GM18517 (cell line): ENCODE results near the gene WDR89.
"Not testable (repeated sequence)": the region's sequence is repeated elsewhere in the genome, so short reads cannot be mapped to it uniquely, and the experiment has no call there.

ENCODE experiments used
- ATAC-seq: cut with Tn5 transposase; IDR thresholded peaks from one replicate; pipeline ENCODE4 v1.9.1; 2021; ENCODE audit warnings: mild to moderate bottlenecking, moderate library complexity; ENCODE audit not compliant: unreplicated experiment

The WDR89 gene, protein sequence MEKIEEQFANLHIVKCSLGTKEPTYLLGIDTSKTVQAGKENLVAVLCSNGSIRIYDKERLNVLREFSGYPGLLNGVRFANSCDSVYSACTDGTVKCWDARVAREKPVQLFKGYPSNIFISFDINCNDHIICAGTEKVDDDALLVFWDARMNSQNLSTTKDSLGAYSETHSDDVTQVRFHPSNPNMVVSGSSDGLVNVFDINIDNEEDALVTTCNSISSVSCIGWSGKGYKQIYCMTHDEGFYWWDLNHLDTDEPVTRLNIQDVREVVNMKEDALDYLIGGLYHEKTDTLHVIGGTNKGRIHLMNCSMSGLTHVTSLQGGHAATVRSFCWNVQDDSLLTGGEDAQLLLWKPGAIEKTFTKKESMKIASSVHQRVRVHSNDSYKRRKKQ

DNA sequence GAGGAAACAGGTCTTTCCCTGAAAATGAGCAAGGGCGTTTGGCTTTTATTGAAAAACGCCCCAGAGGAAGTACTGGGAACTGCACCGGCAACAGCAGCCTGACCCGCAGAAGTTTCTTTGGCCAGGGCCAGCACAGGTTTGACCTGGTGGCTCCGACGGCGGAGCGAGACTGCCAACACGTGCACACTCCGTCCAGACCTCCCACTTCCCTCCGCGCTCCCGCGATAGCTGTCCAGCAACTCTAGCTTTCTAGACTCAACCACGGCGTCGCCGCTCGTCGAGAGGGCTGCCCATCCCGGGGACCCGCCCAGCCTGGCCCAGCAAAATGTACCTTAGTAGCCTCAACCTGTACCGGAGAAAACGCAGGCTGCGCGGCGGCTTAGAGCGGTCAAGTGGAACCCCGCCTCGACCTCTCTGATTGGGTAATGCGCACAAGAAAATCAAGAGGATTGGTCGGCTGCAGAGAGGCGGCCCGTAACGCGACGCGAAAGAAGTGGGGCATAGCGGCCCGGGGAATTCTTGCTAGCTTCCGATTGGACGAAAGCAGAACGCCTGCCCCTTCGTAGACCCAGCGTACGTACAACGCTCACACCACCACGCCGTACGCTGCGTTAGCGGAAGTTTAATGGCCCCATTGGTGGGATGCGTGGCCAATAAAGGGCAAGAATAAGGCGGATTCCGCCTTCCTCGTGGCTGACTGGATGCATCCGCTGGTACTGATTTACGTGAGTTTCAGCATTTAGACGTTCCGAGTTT, at the start of gene WDR89:
WDR89 (minus strand) TSS at position 399 of the 756 bp plus-strand sequence. CDS start 41,929 bp downstream, outside the sequence.
- ATAC-seq: peak; percentile 80

DNA sequence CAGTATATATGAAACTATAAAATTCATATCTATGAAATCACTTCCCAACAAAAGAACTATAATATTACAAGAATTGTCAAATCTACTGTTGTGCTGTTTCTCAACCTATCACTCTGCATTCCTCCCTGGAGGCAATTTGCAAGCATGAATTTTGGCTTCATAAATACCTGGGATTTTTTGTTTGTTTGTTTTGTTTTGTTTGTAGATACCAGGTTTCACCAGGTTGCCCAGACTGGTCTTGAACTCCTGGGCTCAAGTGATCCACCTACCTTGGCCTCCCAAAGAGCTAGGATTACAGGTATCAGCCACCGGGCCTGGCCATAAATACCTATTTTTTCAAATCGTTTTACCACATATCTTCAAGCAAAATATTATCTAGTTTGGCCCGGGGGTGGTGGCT, 47.5 kb upstream of the WDR89 start:
- no peak for ATAC-seq

DNA sequence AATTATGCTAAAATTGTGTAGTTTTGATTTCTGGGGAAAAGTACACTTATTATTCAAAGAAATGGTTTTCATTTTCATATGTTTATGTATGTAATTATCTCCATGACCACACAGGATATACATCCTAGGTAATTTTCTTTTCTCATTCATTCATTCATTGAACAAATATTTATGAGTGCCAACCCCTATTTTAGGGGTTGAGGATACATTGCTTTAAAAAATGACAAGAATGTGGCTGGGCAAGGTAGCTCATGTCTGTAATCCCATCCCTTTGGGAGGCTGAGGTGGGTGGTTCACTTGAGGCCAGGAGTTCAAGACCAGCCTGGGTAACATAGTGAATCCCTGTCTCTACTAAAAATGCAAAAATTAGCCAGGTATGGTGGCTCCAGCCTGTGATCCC, 45.3 kb upstream of the WDR89 start:
- ATAC-seq: no peak

DNA sequence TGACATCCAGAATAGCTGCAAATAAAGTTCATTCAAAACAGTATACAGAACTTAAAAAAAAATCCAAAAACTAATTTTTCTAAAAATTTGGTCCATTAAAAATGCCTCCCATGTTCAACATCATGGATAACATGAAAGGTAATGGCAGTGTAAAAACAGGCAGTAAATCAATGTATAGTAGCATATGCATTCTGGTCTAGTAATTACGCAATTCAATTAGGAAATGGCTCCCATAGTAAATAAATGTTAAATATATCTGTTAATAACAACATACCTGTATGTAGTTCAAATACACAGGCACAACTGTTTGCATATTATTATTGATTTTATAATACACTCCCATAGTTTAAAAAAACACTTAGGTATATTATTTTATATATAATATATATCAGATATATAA, 43.7 kb upstream of the WDR89 start:
- no peak for ATAC-seq

DNA sequence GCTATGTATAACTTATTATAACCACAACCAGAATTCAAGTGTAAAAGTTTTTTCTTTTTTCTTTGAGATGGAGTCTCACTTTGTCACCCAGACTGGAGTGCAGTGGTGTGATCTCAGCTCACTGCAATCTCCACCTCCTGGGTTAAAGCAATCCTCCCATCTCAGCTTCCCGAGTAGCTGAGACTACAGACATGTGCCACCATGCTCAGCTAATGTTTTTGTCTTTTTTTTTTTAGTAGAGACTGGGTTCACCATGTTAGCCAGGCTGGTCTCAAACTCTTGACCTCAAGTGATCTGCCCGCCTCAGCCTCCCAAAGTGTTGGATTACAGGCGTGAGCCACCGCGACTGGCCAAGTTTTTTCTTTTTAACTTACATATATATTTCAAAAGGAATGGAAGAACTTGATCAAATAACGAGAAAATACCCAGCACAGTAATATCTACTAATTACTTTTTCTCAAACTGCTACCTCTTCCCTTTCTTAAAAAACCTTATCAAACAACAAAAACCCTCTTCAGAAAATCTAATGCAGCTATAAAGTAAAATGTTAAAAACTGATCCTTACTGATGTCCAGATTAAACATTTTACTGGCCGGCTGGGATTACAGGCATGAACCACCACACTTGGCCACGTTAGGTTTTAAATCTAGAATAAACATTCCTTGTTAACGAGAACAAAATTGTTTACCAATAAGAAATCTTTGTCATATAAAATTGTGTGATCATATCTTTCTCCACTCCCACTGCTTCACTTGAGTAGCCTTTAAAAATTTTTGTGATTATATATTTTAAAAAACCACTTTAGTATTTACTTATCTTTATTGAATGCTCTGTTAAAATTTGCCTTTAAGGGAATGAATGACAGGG, 41.3 kb upstream of the WDR89 start:
- no peak for ATAC-seq

DNA sequence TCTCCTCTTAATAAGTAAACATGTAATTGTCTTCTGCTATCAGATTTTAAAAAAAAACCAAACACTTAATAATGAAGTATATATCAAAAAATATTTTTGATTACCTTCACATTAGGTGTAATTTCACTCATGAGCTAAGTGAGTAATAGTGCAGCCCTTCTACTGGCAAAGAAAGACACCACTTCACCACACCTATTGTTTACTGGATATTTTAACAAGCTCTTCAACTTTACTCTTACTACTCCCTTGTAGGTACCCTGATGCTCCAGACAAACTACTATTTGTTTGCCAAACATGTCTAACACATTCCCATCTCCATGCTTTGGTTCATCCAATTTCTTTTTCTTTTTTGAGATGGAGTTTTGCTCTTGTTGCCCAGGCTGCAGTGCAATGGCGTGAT, 36.9 kb upstream of the WDR89 start:
- no peak for ATAC-seq

DNA sequence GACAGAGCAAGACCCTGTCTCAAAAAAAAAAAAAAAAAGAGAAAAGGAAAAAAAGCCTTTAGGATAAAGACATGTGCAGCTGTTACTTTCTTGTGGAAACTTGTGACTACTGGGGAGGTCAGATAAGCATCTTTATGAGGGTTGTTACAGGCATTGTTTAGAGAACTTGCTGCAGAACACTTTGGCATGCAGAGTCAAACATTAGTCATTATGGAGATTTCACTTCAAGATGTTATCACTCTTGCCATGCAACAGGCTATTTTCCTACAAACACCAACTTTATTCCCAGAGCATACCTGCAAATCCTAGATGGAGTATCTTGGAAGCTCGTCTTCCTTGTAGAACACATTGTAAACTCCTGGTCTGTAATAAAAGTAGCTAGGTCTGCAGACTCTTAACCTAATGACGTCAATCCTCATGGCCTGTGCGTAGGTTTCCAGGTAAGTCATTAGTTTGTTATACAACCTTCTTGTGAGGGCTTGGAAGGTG, 36.3 kb upstream of the WDR89 start:
- no peak for ATAC-seq

DNA sequence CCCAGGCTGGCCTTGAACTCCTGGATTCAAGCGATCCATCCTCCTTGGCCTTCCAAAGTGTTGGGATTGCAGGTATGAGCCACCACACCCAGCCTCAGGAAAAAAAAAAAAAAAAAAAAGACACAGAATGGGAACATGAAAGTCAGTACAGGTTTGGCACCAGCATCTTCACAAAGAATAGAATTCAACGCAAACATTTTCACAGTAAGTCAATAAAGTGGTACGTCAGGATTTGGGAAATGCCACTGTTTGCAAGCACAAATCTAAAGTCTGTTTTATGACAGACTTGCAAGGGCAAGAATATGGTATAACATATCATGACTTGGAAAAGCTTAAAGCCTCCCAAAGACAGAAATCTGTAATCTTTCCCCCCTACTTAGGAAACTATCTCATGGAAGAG, 34.9 kb upstream of the WDR89 start:
- no peak for ATAC-seq

DNA sequence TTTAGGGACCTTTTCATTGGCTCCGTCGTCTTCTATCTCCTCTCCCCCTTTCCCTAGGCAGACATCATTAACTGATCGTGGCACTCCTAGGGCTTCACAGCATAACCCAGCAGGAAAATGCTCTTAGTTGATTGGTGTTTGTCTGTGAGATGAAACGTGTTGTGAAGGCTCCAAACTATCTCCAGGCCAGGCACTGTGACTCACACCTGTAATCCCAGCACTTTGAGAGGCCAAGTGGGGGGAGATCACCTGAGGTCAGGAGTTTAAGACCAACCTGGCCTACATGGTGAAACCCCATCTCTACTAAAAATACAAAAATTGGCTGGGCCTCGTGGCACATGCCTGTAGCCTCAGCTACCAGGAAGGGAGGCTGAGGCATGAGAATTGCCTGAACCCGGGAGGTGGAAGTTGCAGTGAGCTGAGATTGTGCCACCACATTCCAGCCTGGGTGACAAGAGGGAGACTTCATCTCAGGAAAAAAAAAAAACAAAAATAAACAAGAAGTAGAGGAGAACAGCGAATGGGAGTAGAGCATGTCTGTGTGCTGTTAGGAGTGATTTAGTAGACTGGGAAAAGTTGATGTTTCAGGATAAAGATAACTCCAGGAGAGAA, 32.3 kb upstream of the WDR89 start:
- no peak for ATAC-seq

DNA sequence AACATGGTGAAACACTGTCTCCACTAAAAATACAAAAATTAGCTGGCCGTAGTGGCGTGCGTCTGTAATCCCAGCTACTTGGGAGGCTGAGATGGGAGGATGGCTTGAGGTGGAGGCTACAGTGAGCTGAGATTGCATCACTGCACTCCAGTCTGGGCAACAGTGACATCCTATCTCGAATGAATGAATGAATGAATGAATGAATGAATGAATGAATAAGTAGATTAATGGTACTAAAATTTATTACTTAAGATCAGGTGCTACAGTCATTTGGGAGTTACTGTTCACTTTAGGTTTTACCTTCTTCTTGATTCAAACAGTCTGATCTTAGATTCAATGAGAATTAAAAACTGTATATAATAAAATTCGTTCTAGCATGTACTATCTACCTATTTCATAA, 31.6 kb upstream of the WDR89 start:
- no peak for ATAC-seq

DNA sequence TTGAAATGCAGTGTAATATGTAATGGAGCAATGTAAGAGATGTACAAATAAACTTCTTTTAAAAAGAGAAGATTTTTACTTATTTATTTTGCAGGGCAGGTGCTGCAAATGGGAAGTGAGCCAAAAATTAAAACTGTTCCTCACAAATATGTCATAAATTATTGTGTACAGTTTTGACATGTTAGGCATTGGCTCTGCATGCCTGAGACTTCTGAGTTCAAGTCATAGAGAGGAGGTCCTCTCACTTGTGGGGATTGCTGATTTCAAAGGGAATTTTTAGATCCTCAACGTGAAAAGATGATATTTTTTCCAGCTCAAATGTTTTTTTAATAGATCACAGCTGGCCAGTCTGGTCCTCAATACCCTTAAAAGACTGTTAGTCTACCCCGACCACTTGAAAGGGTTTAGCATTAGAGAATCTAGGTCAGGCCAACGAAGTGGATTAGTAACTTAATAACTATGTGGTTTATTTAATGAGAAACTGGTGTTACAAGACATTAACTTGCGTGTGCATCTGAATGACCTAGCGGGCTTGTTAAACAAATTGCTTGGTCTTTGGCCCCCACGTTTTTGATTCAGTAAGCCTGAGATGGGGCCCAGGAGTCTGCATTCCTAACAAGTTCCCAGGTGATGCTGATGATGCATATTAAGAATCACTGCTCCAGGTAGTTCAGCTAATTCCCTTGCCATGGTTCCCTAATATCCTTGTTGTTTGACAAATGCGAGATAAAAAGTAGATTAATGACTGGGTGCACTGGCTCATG, 30.9 kb upstream of the WDR89 start:
- peak; percentile 74 for ATAC-seq

DNA sequence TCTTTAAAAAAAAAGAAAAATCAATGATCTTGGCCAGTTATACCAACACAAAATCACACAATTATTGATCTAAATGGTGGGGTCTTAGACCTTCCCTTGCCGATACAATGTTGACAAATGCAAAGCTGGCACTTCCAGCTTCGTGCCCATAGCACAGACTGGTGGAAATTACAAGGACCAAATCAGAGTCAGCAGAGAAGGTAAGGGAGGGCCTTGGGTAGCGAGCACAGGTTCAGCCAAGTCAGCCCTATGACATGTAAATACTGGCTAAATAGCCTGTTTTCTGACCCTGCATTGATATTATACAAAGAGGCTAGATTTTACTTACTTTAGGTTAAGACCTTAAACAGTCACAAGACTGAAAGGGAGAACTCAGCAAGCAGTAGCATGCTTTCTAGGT, 30.3 kb upstream of the WDR89 start:
- peak; percentile 17 for ATAC-seq

DNA sequence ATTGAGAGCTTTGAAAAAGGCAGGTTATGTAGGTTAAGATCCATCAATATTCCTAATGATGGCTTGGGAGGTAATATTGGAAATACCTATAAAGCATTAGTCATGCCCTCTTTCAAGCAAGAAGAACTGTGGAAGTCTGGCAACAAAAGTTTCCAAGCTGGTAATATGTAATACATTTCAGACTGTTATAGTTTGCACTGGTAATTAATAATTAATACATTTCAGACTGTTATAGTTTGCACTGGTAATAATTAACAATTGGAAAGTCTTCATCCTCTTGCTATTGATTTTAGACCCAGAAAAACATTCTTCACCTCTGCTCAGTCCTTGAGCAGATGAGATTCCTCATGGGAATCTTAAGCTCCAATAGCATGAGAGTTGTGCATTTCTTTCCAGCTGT, 29.0 kb upstream of the WDR89 start:
- ATAC-seq: peak; percentile 48

DNA sequence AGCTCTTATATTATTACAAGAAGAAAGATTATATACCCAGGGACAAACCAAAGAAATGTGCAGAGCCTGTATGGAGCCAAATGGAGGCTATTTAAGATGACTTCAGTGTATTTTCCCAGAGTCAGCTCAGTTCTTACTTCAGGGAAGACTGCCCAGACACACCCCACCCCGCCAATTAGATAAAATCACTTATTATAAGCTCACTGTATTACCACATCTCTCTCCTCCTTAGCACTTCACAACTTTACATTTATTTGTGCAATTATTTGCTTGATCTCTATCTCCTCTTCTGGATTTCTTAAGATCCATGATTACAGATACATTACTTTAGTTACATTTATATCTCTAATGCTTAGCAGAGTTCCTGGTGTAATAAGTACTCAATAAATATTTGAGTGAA, 24.7 kb upstream of the WDR89 start:
- ATAC-seq: no peak

DNA sequence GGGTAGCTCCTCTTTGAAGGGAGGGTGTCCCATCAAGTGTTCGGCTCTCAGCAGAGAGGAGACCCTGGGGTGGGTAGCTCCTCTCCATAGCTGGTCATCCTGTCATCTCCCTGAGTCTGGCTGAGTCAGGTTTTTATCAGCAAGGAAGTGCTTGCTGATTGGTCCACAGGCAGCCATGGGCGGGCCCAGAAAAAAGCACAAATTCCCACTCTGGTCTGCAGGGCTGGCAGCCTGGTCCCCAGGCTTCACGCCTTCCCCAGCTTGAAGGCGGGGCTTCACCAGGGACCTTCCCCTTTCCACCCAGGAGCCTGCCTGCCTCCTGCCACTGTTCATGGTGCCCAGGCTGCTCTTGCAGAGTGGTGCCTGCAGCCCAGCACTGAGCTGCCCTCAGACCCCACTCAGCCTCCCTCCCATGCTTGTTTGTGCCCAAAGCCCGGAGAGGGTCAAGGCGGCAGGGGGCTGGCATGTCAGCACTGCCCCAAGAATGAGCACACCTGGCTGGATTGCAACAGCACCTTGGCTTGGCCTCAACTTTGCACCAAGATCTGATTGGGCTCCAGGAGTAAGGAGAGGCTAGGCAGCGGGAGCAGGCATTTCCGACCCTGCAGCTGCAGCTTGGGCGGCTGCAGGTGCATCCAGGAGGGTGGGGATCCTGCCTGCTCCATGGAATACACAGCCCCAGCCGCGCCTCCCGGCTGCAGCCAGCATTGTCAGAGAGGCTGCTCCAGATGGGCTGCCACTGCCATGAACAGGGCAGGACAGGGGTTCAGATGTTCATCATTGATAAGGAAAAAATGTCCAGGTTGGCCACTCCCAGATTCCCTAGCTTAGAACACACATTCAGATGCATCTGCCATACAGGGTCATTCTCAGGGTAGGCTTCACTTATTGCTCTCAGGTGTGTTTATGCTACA, 22.0 kb upstream of the WDR89 start:
- no peak for ATAC-seq

DNA sequence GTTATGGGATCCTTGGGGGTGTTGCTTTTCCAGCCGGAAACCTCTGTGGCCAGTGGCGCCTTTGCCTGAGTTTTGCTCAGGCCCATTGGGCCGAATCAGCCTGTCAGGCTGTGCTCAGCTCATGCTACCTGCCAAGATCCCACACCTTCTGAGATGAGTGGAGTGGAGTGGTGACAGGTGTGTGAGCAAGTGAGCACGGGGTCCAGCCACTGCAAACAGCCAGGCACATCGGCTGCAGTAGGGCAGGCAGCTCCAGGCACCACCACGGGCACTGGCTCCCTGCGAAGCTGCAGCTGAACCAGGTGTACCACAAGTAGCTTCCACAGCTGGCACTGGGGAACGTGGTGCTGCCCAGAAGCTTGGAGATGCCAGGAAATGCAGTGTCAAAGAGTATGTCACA, 21.1 kb upstream of the WDR89 start:
- no peak for ATAC-seq

DNA sequence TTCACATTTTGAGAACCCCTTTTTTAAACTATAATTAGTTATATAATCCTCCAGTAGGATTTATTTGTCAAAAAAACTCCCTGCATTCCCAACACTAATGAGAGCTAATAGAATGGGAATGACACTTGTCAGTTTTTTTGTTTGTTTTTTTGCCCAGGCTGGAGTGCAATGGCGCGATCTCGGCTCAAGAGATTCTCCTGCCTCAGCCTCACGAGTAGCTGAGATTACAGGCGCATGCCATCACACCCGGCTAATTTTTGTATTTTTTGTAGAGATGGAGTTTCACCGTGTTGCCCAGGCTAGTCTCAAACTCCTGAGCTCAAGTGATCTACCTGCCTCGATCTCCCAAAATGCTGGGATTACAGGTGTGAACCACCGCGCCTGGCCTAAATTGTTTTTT, 20.2 kb upstream of the WDR89 start:
- ATAC-seq: not testable (repeated sequence)

DNA sequence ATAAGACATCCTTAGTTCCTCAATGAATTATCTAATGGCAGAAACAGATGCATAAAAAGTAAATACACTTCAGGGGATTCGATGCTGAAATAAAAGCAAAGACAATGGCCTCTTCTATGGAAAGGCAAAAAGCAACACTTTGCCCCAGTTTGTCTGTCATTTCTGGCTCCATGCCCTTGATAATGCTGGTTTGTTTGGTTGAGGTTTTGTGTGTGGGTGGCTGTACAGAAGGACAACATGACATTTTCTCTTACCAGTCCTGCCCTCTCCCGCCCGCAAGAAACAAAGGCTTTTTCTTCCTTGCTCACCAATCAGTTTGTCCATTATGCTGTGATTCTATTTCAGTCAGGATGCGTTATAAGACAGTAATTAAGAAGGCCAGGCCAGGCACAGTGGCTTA, 18.1 kb upstream of the WDR89 start:
- no peak for ATAC-seq

DNA sequence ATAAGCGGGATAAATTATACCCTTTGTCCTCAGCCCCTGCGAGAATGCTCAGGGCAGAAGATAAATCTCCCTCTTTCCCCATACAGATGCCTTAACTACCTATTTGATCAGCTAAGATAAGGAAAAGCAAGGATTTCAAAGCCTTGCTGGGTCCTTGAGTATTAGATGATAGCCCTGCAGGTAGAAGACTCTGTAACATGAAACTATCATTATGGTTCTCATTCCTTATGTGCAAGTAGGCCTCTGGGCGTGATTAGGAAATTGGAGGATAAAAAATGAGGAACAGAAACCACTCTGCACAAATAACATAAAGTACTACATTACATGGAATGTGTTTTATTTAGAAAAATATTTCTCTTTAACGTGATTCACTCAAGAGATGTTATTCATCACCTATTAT, 14.5 kb upstream of the WDR89 start:
- no peak for ATAC-seq
